H1 (cell line): ENCODE measurements around the gene TNPO3. TPM values are rescaled to one million over a fixed set of nuclear protein-coding genes. Genes with fewer than 3 reads are reported as not detected.

Experiments used
- CTCF ChIA-PET: fragments of 300-600 bp; sonication (Branson Sonifier 250); formaldehyde crosslinking; loops from one replicate; lab custom pipeline; 2021; ENCODE audit not compliant: partially characterized antibody; lab: Charles Lee
- POLR2A ChIA-PET: fragments of 300-600 bp; sonication (Branson Sonifier 250); formaldehyde crosslinking; loops from one replicate; lab custom pipeline; 2021; ENCODE audit warnings: inconsistent platforms; ENCODE audit not compliant: partially characterized antibody; lab: Charles Lee
- DNase-seq, 2 experiments: peaks; one replicate each; pipeline versions ENCODE4 v3.0.0 to v3.0.0-alpha.2; 2010 to 2022; ENCODE audit warnings: low spot score in 2 of 2, low read depth in 1 of 2, mixed read lengths in 1 of 2
- FAIRE-seq: peaks from 2 replicates; lab custom pipeline; 2011; peaks lifted over from hg19 to GRCh38; lab: Jason Lieb, UNC
- H2AFZ ChIP-seq: 2 replicates; pipeline ENCODE4 v1.8.1; 2012; ENCODE audit warnings: low read length, inconsistent platforms
- H2AK5ac ChIP-seq: 2 replicates; pipeline ENCODE4 v1.6.1; 2013; ENCODE audit warnings: low read depth, low read length
- H2BK120ac ChIP-seq: replicated peaks from 2 replicates; pipeline ENCODE3; 2013; ENCODE audit warnings: low read depth, low read length, inconsistent platforms
- H2BK12ac ChIP-seq: 2 replicates; pipeline ENCODE4 v1.6.1; 2013; ENCODE audit warnings: low read depth, low read length
- H2BK15ac ChIP-seq: 2 replicates; pipeline ENCODE4 v1.6.1; 2013; ENCODE audit warnings: low read length
- H2BK20ac ChIP-seq: 2 replicates; pipeline ENCODE4 v1.6.1; 2013; ENCODE audit warnings: low read length
- H2BK5ac ChIP-seq: 2 replicates; pipeline ENCODE4 v1.6.1; 2013; ENCODE audit warnings: low read depth, low read length
- H3K14ac ChIP-seq: 2 replicates; pipeline ENCODE4 v1.6.1; 2013; ENCODE audit warnings: inconsistent platforms; ENCODE audit not compliant: insufficient read length
- H3K18ac ChIP-seq: 2 replicates; pipeline ENCODE4 v1.6.1; 2013; ENCODE audit warnings: low read length; ENCODE audit errors: extremely low read depth
- H3K23ac ChIP-seq: 2 replicates; pipeline ENCODE4 v1.6.1; 2013; ENCODE audit warnings: inconsistent platforms; ENCODE audit not compliant: insufficient read length
- H3K23me2 ChIP-seq: 2 replicates; pipeline ENCODE4 v1.6.1; 2013; ENCODE audit warnings: low read depth, low read length
- H3K27ac ChIP-seq: 2 replicates; pipeline ENCODE4 v1.6.1; 2011; ENCODE audit warnings: low read depth, low read length, inconsistent platforms
- H3K27me3 ChIP-seq, 4 experiments: replicated peaks in 1 of 4; 1 replicate in 1 of 4; 2 replicates in 3 of 4; pipeline versions ENCODE4 v1.6.1 to v1.8.1; 2011 to 2013; ENCODE audit warnings: low read length in 3 of 4, mild to moderate bottlenecking in 3 of 4, inconsistent platforms in 2 of 4, mixed read lengths in 2 of 4, moderate library complexity in 1 of 4; ENCODE audit not compliant: control insufficient read depth in 3 of 4, insufficient read depth in 3 of 4; ENCODE audit errors: extremely low read depth in 1 of 4
- H3K36me3 ChIP-seq, 4 experiments: 2 replicates each; pipeline versions ENCODE4 v1.6.1 to v1.8.1; 2011 to 2013; ENCODE audit warnings: mild to moderate bottlenecking in 4 of 4, low read length in 3 of 4, moderate library complexity in 2 of 4, control low read depth in 1 of 4, inconsistent platforms in 1 of 4; ENCODE audit not compliant: insufficient read depth in 4 of 4, control insufficient read depth in 2 of 4
- H3K4ac ChIP-seq: replicated peaks from 2 replicates; pipeline ENCODE3; 2013; ENCODE audit warnings: low read length, low read depth, mixed read lengths, inconsistent platforms; ENCODE audit not compliant: insufficient read length
- H3K4me1 ChIP-seq, 4 experiments: replicated peaks in 1 of 4; 1 replicate in 1 of 4; 2 replicates in 3 of 4; pipeline versions ENCODE4 v1.6.1 to v1.8.1; 2011 to 2013; ENCODE audit warnings: low read length in 3 of 4, inconsistent platforms in 2 of 4, mixed read lengths in 1 of 4; ENCODE audit not compliant: insufficient read depth in 4 of 4, control insufficient read depth in 3 of 4
- H3K4me2 ChIP-seq, 2 experiments: 2 replicates each; pipeline versions ENCODE4 v1.6.1 to v1.8.1; 2011 to 2013; ENCODE audit warnings: low read depth in 2 of 2, low read length in 2 of 2, control low read depth in 1 of 2, inconsistent platforms in 1 of 2, mild to moderate bottlenecking in 1 of 2; ENCODE audit not compliant: insufficient read depth in 1 of 2
- H3K4me3 ChIP-seq, 4 experiments: fragments of 200-600, 300-600 bp in 1 of 4; sonication (generic), shearing (Covaris generic), sonication (Bioruptor Twin) in 1 of 4; 2 replicates each; pipeline versions ENCODE4 v1.5.1 to v1.8.1; 2011 to 2016; ENCODE audit warnings: low read length in 4 of 4, low read depth in 3 of 4, control low read depth in 2 of 4, inconsistent platforms in 2 of 4, mild to moderate bottlenecking in 2 of 4, mixed read lengths in 1 of 4, moderate library complexity in 1 of 4; ENCODE audit not compliant: insufficient read depth in 2 of 4; ENCODE audit errors: extremely low read depth in 1 of 4
- H3K56ac ChIP-seq: replicated peaks from 2 replicates; pipeline ENCODE3; 2013; ENCODE audit warnings: low read depth, mild to moderate bottlenecking, mixed read lengths, low read length, inconsistent platforms; ENCODE audit not compliant: insufficient read length
- H3K79me1 ChIP-seq: 2 replicates; pipeline ENCODE4 v1.6.1; 2013; ENCODE audit warnings: low read depth, low read length, control low read depth
- H3K79me2 ChIP-seq, 2 experiments: 2 replicates each; pipeline versions ENCODE4 v1.6.1 to v1.8.1; 2012 to 2013; ENCODE audit warnings: low read length in 2 of 2, mild to moderate bottlenecking in 2 of 2, inconsistent platforms in 1 of 2; ENCODE audit not compliant: insufficient read depth in 2 of 2, control insufficient read depth in 1 of 2
- H3K9ac ChIP-seq, 4 experiments: replicated peaks in 1 of 4; 1 replicate in 1 of 4; 2 replicates in 3 of 4; pipeline versions ENCODE4 v1.6.1 to v1.8.1; 2011 to 2013; ENCODE audit warnings: low read depth in 3 of 4, low read length in 3 of 4, control low read depth in 2 of 4, mild to moderate bottlenecking in 2 of 4, moderate library complexity in 2 of 4, inconsistent platforms in 1 of 4; ENCODE audit errors: extremely low read depth in 1 of 4
- H3K9me3 ChIP-seq, 2 experiments: 2 replicates each; pipeline versions ENCODE4 v1.6.1 to v1.8.1; 2012 to 2013; ENCODE audit warnings: mild to moderate bottlenecking in 2 of 2, moderate library complexity in 2 of 2, control low read depth in 1 of 2, inconsistent platforms in 1 of 2, low read depth in 1 of 2, low read length in 1 of 2, mixed read lengths in 1 of 2; ENCODE audit not compliant: insufficient read depth in 2 of 2
- H4K20me1 ChIP-seq, 2 experiments: replicated peaks in 1 of 2; 2 replicates each; pipeline versions ENCODE3 to v1.8.1; 2011 to 2013; ENCODE audit warnings: inconsistent platforms in 2 of 2, low read length in 2 of 2, mild to moderate bottlenecking in 1 of 2; ENCODE audit not compliant: insufficient read depth in 2 of 2, control insufficient read depth in 1 of 2
- H4K5ac ChIP-seq: 2 replicates; pipeline ENCODE4 v1.6.1; 2013; ENCODE audit warnings: low read length, low read depth, mixed read lengths, inconsistent platforms; ENCODE audit not compliant: insufficient read length
- H4K8ac ChIP-seq: 2 replicates; pipeline ENCODE4 v1.8.0; 2013; ENCODE audit warnings: mild to moderate bottlenecking, moderate library complexity, low read length, inconsistent platforms; ENCODE audit not compliant: insufficient read depth; ENCODE audit errors: extremely low read depth
- H4K91ac ChIP-seq: replicated peaks from 2 replicates; pipeline ENCODE3; 2013; ENCODE audit warnings: low read length, mixed read lengths, inconsistent platforms; ENCODE audit not compliant: insufficient read length
- CHD1 ChIP-seq: IDR thresholded peaks from 2 replicates; pipeline ENCODE4 v1.6.1; 2012; ENCODE audit warnings: low read depth, low read length, improper control_type of control experiment
- CREB1 ChIP-seq: IDR thresholded peaks from 2 replicates; pipeline ENCODE4 v1.6.1; 2012; ENCODE audit warnings: inconsistent platforms
- GABPA ChIP-seq: IDR thresholded peaks from 2 replicates; pipeline ENCODE4 v1.6.1; 2011; ENCODE audit warnings: mild to moderate bottlenecking, low read length, moderate library complexity, borderline replicate concordance; ENCODE audit not compliant: insufficient read depth
- SIN3A ChIP-seq, 2 experiments: IDR thresholded peaks in 1 of 2; conservative IDR thresholded peaks in 1 of 2; 2 replicates each; pipeline ENCODE4 v1.6.1; 2011 to 2012; ENCODE audit warnings: low read length in 2 of 2, improper control_type of control experiment in 1 of 2, low read depth in 1 of 2, mild to moderate bottlenecking in 1 of 2
- TCF12 ChIP-seq: IDR thresholded peaks from 2 replicates; pipeline ENCODE4 v1.6.1; 2011; ENCODE audit warnings: low read depth, mild to moderate bottlenecking, low read length
- ZNF274 ChIP-seq: IDR thresholded peaks from 2 replicates; pipeline ENCODE4 v1.7.0; 2012; ENCODE audit warnings: low read length, borderline replicate concordance; ENCODE audit errors: extremely low read depth
- WGBS, 2 experiments: shearing (Covaris generic) in 1 of 2; methylation state at CpG; one replicate each; pipeline versions ENCODE4 v1.1.6 to v1.1.7; 2013 to 2015; ENCODE audit warnings: low lambda C conversion rate in 2 of 2, mixed read lengths in 2 of 2, inconsistent platforms in 1 of 2, low coverage in 1 of 2, missing lambda C conversion rate in 1 of 2; ENCODE audit not compliant: insufficient replicate concordance in 2 of 2, insufficient coverage in 1 of 2, insufficient read length in 1 of 2; ENCODE audit errors: extremely low coverage in 1 of 2, missing lambda C conversion rate in 1 of 2; 5-methylcytosine and 5-hydroxymethylcytosine counted together
- polyA plus RNA-seq, 7 experiments: library from polyadenylated mRNA; depleted of rRNA in 3 of 7; stranded (reverse) in 5 of 7; unstranded in 2 of 7; fragments of >200 nt in 5 of 7; fragments of 200-250 nt in 2 of 7; gene quantifications; 1 replicate in 5 of 7; 2 replicates in 1 of 7; 4 replicates in 1 of 7; pipeline versions ENCODE4 v1.2.1 to v1.2.3, GENCODE V29; 2011 to 2013; ENCODE audit warnings: missing spikeins in 2 of 7, mixed read lengths in 2 of 7
- total RNA-seq: library from RNA; stranded (reverse); fragmentation: NEBNext Ultra II Directional; extraction: Animal tissue kit (Norgen Biotek cat#: 25700); gene quantifications from 2 replicates; pipeline ENCODE4 v1.2.1, GENCODE V29; 2021
- TF ChIP-seq, protein P1 (sequence below): IDR thresholded peaks from 2 replicates; pipeline ENCODE4 v1.6.1; 2011; ENCODE audit warnings: low read length, improper control_type of control experiment

TNPO3 gene
- total and polyA plus RNA-seq, 2 of the 8 experiments (the other 6 are each of a cell fraction or from before 2014, with no cell fraction given), result 67.6 to 99.2 TPM

DNA sequence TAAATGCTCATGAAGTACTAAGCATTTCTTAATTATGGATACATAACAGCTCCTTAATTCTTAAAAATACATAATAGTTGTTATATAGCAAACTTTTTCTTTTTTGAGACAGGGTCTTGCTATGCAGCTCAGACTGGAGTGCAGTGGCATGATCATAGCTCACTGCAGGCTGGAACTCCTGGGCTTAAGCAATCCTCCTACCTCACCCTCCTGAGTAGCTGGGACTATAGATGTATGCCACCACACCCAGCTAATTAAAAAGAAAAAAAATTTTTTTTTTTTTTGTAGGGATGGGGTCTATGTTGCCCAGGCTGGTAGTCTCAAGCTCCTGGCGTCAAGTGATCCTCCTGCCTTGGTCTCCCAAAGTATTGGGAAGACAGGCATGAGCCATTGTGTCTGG is 86.3 kb downstream of the TNPO3 start:
- Histone ChIP-seq H3K4me2 (no peak overlapping the region), H3K23me2 (no peaks in the 10 kb centered on the region; the same call in 1 of the 2 replicates), H3K4me1 (no peaks in the 10 kb centered on the region), H3K79me1 (no peaks in the 10 kb centered on the region), H3K36me3 (peaks cover 11 to 75% (median 53%) of the 10 kb centered on the region in 4 experiments), H4K8ac (no peak overlapping the region), H3K27ac (no peak overlapping the region), H3K4ac (no peak overlapping the region), H3K9ac (no peak overlapping the region), H3K27me3 (no peaks in the 10 kb centered on the region), H2BK15ac (no peak overlapping the region)
- no peak for FAIRE-seq
- POLR2A ChIA-PET, result no interaction called here
- TF ChIP-seq, protein P1, sequence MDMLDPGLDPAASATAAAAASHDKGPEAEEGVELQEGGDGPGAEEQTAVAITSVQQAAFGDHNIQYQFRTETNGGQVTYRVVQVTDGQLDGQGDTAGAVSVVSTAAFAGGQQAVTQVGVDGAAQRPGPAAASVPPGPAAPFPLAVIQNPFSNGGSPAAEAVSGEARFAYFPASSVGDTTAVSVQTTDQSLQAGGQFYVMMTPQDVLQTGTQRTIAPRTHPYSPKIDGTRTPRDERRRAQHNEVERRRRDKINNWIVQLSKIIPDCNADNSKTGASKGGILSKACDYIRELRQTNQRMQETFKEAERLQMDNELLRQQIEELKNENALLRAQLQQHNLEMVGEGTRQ, result no peak
- TF ChIP-seq CHD1 (no peak), SIN3A (conservative IDR thresholded peaks at IDR 0.05 in 1 of 2, IDR thresholded peaks at IDR 0.05 in 1 of 2; ENCODE audit: low read depth in 1 of 2, low read length in 2 of 2) (no peak), TCF12 (no peak), CREB1 (no peak), ZNF274 (no peak), GABPA (no peak)
- TF ChIP-seq, all 59 proteins: peak for 0
- Histone ChIP-seq H3K18ac (no peak overlapping the region), H4K91ac (no peak overlapping the region), H4K20me1 (no peaks in the 10 kb centered on the region), H3K79me2 (no peaks in the 10 kb centered on the region), H3K56ac (no peak overlapping the region), H2AK5ac (no peak overlapping the region), H3K23ac (no peak overlapping the region), H4K5ac (no peak overlapping the region), H2BK12ac (no peak overlapping the region), H3K14ac (no peak overlapping the region), H2BK120ac (no peak overlapping the region), H2AFZ (no peak overlapping the region), H2BK20ac (no peak overlapping the region), H3K9me3 (no peaks in the 10 kb centered on the region), H2BK5ac (no peak overlapping the region), H3K4me3 (no peak overlapping the region)
- no peak for DNase-seq
- CTCF ChIA-PET, result interaction anchor here (0.7 to 3.5 kb wide), 4 partner anchors 9 to 123 kb away, joined by 3 to 14 read pairs (median 4); no protein-coding TSS in a partner anchor
- WGBS, 2 experiments, result 100% methylated on average over 1 of the region's 1 CpG; no CpG with 5 or more reads in 1 of the 2 experiments
